Ascending aorta (tissue), 2 donors: ENCODE measurements around the gene TMEM92. TPM values are rescaled to one million over a fixed set of nuclear protein-coding genes. Genes with fewer than 3 reads are reported as not detected.

ENCODE experiments used
- DNase-seq, 2 donors: peaks; one replicate each; pipeline ENCODE4 v3.0.0-alpha.2; 2019; ENCODE audit warnings: low spot score in 2 of 2
- H3K27ac ChIP-seq, 2 donors: fragments of 200-600 bp; sonication (generic); one replicate each; pipeline ENCODE4 v1.5.1; 2016 to 2017; ENCODE audit warnings: mild to moderate bottlenecking in 1 of 2
- H3K27me3 ChIP-seq: fragments of 200-600 bp; sonication (generic); one replicate; pipeline ENCODE4 v1.5.1; 2017
- H3K36me3 ChIP-seq, 2 donors: fragments of 200-600 bp; sonication (generic); one replicate each; pipeline ENCODE4 v1.5.1; 2016
- H3K4me1 ChIP-seq, 2 donors: fragments of 200-600 bp; sonication (generic); one replicate each; pipeline ENCODE4 v1.5.1; 2016 to 2017; ENCODE audit warnings: mild to moderate bottlenecking in 1 of 2
- H3K4me3 ChIP-seq, 2 donors: fragments of 200-600 bp; sonication (generic); one replicate each; pipeline ENCODE4 v1.5.1; 2016 to 2017; ENCODE audit warnings: mild to moderate bottlenecking in 1 of 2
- H3K9me3 ChIP-seq, 2 donors: fragments of 200-600 bp; sonication (generic); one replicate each; pipeline ENCODE4 v1.5.1; 2016
- CTCF ChIP-seq, 3 experiments: fragments of 200-600 bp in 2 of 3; fragments of 450-650 bp in 1 of 3; sonication (generic) in 2 of 3; IDR thresholded peaks; one replicate each; pipeline ENCODE4 v1.5.1; 2016 to 2019; ENCODE audit warnings: antibody characterized with exemption in 3 of 3, mild to moderate bottlenecking in 1 of 3, moderate library complexity in 1 of 3
- intact Hi-C: fragments of 100-400 bp; cut with DNase I; formaldehyde crosslinking; loops from one replicate; pipeline ENCODE4 v1.15.1; 2023
- total RNA-seq: library from RNA; depleted of rRNA; stranded (reverse); fragments of >200 nt; gene quantifications from one replicate; pipeline ENCODE4 v1.1.0, GENCODE V29; 2016

Gene TMEM92
- total RNA-seq, 1 donor from 2014 or later = not detected

DNA sequence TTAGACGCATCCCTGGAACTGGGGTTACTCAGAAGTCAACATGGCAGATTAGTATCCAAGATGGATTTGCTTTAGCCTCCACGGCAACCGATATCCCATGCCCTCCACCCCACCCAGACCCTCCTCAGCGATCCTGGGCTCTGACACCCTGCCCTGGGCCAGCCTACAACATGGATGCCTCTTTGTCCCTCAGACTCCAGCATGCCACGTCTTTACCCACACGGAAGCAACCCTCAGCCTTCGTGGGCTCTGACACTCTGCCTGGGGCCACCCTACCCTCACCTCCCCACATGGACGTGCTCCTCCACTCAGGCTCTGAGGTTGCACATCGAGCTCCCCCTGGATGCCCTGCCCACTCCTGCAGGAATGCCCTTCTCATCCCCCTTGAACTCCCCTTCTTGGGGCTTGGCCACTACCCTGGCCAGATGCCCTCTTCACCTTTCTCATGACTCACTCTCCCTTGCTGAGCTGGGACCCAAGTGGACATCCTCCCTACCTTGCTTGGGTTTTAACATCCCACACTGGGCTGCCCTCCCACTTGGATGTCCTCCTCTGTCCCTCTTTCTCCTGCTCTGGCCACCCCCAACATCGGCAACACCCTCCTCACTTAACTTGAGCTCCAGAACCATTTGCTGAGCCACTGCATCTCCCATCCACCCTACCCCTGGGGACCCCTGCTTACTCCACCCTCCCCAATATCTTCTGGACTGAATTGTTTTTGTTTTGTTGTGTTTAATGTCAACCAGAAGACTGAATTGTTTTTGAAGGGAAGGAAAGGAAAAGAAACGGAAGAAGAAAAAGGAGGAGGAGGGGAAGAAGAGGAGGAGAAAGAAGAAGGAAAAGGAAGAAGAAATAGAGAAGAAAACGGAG is 18.3 kb upstream of the TMEM92 start:
- no peak for DNase-seq
- intact Hi-C loops = no loop called here
- no peaks in the 10 kb centered on the region for H3K9me3 ChIP-seq

GRCh38 chr17:50256826-50257618 is 17.2 kb upstream of the TMEM92 start:
- Histone ChIP-seq H3K4me3 (no peak overlapping the region), H3K27ac (peak overlapping the region; percentile 48 to 49), H3K4me1 (peaks cover 6 to 23% of the 10 kb centered on the region in 2 donors), H3K27me3 (no peaks in the 10 kb centered on the region), H3K36me3 (no peaks in the 10 kb centered on the region), H3K9me3 (no peaks in the 10 kb centered on the region)
- peak in 1 of 2 donors; percentile 52 for DNase-seq
- TF ChIP-seq CTCF (IDR thresholded peaks at IDR 0.05) = no peak
- intact Hi-C loops = no loop called here

More for the DNA sequence above, 18.3 kb upstream of the TMEM92 start:
- Histone ChIP-seq H3K4me1 (peaks cover 6 to 23% of the 10 kb centered on the region in 2 donors), H3K27ac (no peak overlapping the region), H3K4me3 (no peak overlapping the region), H3K27me3 (no peaks in the 10 kb centered on the region), H3K36me3 (no peaks in the 10 kb centered on the region)
- TF ChIP-seq CTCF (IDR thresholded peaks at IDR 0.05) = no peak

DNA sequence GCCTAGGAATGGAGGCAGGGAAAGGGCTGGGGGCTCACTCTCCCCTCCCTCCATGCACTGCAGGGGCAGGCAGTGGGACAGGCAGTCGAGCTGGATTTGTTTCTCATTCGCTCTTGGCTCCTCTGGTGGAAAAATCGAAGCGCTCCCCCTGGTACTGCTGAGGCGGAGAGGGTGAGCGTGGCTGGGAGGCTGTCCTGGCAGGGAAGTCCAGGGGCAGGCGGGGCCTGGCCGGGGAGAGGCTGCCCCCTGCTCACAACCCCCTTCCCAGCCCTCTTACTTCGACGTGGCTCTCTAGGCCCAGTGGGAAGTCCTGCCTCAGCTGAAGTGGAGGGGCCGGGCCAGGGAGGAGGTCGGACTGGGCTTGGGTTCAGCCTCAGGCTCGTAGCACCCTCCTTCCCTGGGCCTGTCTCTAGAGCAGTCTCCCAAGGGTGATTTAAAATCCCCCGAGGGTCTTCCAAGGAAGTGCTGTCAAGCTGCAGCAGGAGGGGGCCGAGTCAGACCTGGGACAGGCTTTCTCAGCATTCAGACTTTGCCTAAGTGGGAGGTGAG is 16.5 kb upstream of the TMEM92 start:
- intact Hi-C loops = no loop called here
- no peaks in the 10 kb centered on the region for H3K9me3 ChIP-seq
- no peaks in the 10 kb centered on the region for H3K27me3 ChIP-seq
- no peak overlapping the region for H3K4me3 ChIP-seq
- peak overlapping the region; percentile 48 to 49 for H3K27ac ChIP-seq
- DNase-seq = peak in 1 of 2 donors; percentile 71
- H3K4me1 ChIP-seq = peaks cover 6 to 23% of the 10 kb centered on the region in 2 donors
- no peak for TF ChIP-seq CTCF (IDR thresholded peaks at IDR 0.05)
- H3K36me3 ChIP-seq = no peaks in the 10 kb centered on the region

DNA sequence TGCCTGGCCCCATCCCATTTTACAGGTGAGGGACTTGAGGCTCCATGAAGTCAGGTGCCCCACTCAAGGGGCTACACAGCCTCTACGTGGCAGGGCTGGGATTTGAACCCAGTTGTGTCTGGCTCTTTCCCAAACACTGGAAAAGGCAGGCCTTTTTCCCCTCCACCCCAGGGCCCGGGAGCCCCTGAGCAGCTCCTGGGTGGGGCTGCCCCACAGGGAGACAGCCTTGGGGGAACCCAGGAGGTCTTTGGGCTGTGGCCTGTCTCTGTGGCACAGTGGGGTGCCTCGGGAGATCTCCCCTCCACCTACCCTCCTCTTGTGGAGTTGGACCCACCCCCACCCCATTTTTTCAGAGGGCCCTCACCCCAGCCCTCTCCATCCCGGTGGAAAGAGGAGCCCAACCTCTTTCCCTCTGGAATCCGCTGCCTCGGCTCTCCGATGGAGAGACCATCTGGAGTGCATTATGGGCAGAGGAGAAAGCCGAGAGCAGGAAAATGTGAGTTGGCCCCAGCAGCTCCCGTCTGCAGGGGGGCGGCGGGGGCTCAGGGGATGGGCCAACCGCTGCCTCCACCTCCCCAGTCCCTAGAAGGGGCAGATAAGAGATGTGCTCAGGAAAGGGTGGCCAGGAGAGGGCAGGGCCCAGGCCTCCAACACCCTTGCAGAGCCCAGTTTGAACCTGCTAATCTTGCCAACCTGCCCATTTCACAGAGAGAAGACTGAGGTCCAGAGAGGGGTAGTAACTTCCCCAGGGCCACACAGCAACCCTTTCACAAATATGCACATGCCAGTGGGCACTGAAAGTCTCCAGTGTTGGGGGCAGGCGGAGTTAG is 15.4 kb upstream of the TMEM92 start:
- H3K27me3 ChIP-seq = no peaks in the 10 kb centered on the region
- no peak overlapping the region for H3K4me3 ChIP-seq
- no peaks in the 10 kb centered on the region for H3K9me3 ChIP-seq
- DNase-seq = peak in 1 of 2 donors; percentile 66
- no peaks in the 10 kb centered on the region for H3K36me3 ChIP-seq
- intact Hi-C loops = no loop called here
- peaks cover 6 to 23% of the 10 kb centered on the region in 2 donors for H3K4me1 ChIP-seq
- no peak for TF ChIP-seq CTCF (IDR thresholded peaks at IDR 0.05)
- peak overlapping the region; percentile 23 to 56 for H3K27ac ChIP-seq
